H9 (cell line): ENCODE measurements around the gene CELF1. TPM values are rescaled to one million over a fixed set of nuclear protein-coding genes. Genes with fewer than 3 reads are reported as not detected.
A peak's percentile ranks its signal among the peaks of the same experiment; 100 is the strongest.

Experiments used
- DNase-seq: peaks from one replicate; pipeline ENCODE4 v3.0.0-alpha.2; 2017
- H2AFZ ChIP-seq: one replicate; pipeline ENCODE4 v1.6.1; 2013; ENCODE audit warnings: mild to moderate bottlenecking, low read length, control low read depth, moderate library complexity
- H2AK5ac ChIP-seq: 2 replicates; pipeline ENCODE4 v1.6.1; 2013; ENCODE audit warnings: low read length, control low read depth, mixed read lengths; ENCODE audit not compliant: insufficient read length
- H2BK120ac ChIP-seq: one replicate; pipeline ENCODE4 v1.6.1; 2013; ENCODE audit warnings: low read depth, mild to moderate bottlenecking, low read length, control low read depth, inconsistent platforms; ENCODE audit not compliant: poor library complexity, severe bottlenecking
- H2BK12ac ChIP-seq: 2 replicates; pipeline ENCODE4 v1.6.1; 2013; ENCODE audit warnings: low read length, control low read depth, mixed read lengths, low read depth; ENCODE audit not compliant: insufficient read length
- H2BK15ac ChIP-seq: 2 replicates; pipeline ENCODE4 v1.6.1; 2013; ENCODE audit warnings: low read depth, low read length, control low read depth
- H2BK20ac ChIP-seq: one replicate; pipeline ENCODE4 v1.6.1; 2013; ENCODE audit warnings: low read depth, mild to moderate bottlenecking, low read length, control low read depth, inconsistent platforms; ENCODE audit not compliant: poor library complexity, severe bottlenecking
- H2BK5ac ChIP-seq: 2 replicates; pipeline ENCODE4 v1.6.1; 2013; ENCODE audit warnings: low read length, control low read depth, mixed read lengths; ENCODE audit not compliant: insufficient read length
- H3K14ac ChIP-seq: 2 replicates; pipeline ENCODE4 v1.6.1; 2013; ENCODE audit warnings: low read length, control low read depth; ENCODE audit not compliant: insufficient read depth
- H3K18ac ChIP-seq: 2 replicates; pipeline ENCODE4 v1.6.1; 2013; ENCODE audit warnings: low read depth, mild to moderate bottlenecking, mixed read lengths, low read length, control low read depth; ENCODE audit not compliant: insufficient read length
- H3K23ac ChIP-seq: 2 replicates; pipeline ENCODE4 v1.6.1; 2013; ENCODE audit warnings: low read length, control low read depth, mixed read lengths, low read depth; ENCODE audit not compliant: insufficient read length
- H3K23me2 ChIP-seq: 2 replicates; pipeline ENCODE4 v1.6.1; 2013; ENCODE audit warnings: low read depth, mild to moderate bottlenecking, mixed read lengths, low read length, control low read depth; ENCODE audit not compliant: insufficient read length, poor library complexity, severe bottlenecking
- H3K27ac ChIP-seq: 2 replicates; pipeline ENCODE4 v1.5.1; 2013; ENCODE audit warnings: low read length, control low read depth, mixed read lengths, low read depth; ENCODE audit not compliant: insufficient read length
- H3K27me3 ChIP-seq: 2 replicates; pipeline ENCODE4 v1.6.1; 2013; ENCODE audit warnings: low read length, control low read depth, inconsistent platforms; ENCODE audit not compliant: insufficient read depth
- H3K4ac ChIP-seq: 2 replicates; pipeline ENCODE4 v1.6.1; 2013; ENCODE audit warnings: low read depth, mild to moderate bottlenecking, control low read depth, inconsistent platforms, low read length, moderate library complexity
- H3K4me1 ChIP-seq: 2 replicates; pipeline ENCODE4 v1.6.1; 2013; ENCODE audit warnings: low read length, control low read depth, inconsistent platforms; ENCODE audit not compliant: insufficient read depth
- H3K4me2 ChIP-seq: 2 replicates; pipeline ENCODE4 v1.6.1; 2013; ENCODE audit warnings: low read length, control low read depth, mixed read lengths; ENCODE audit not compliant: insufficient read length, insufficient read depth
- H3K56ac ChIP-seq: 2 replicates; pipeline ENCODE4 v1.6.1; 2013; ENCODE audit warnings: low read depth, mild to moderate bottlenecking, mixed read lengths, low read length, control low read depth; ENCODE audit not compliant: insufficient read length
- H3K79me1 ChIP-seq: 2 replicates; pipeline ENCODE4 v1.6.1; 2013; ENCODE audit warnings: low read depth, mild to moderate bottlenecking, moderate library complexity, low read length, control low read depth, inconsistent platforms; ENCODE audit not compliant: insufficient read depth, poor library complexity, severe bottlenecking
- H3K79me2 ChIP-seq: 2 replicates; pipeline ENCODE4 v1.6.1; 2013; ENCODE audit warnings: low read length, control low read depth, inconsistent platforms; ENCODE audit not compliant: insufficient read depth
- H3K9ac ChIP-seq: 2 replicates; pipeline ENCODE4 v1.6.1; 2013; ENCODE audit warnings: low read length, control low read depth, mixed read lengths; ENCODE audit not compliant: insufficient read length; ENCODE audit errors: extremely low read depth
- H3K9me3 ChIP-seq: one replicate; pipeline ENCODE4 v1.6.1; 2013; ENCODE audit warnings: low read depth, low read length, inconsistent platforms; ENCODE audit not compliant: control insufficient read depth
- H3T11ph ChIP-seq: one replicate; pipeline ENCODE4 v1.6.1; 2013; ENCODE audit warnings: mild to moderate bottlenecking, low read length, control low read depth, inconsistent platforms
- H4K20me1 ChIP-seq: one replicate; pipeline ENCODE4 v1.6.1; 2013; ENCODE audit not compliant: control insufficient read depth, insufficient read length, insufficient read depth
- H4K5ac ChIP-seq: 2 replicates; pipeline ENCODE4 v1.6.1; 2013; ENCODE audit warnings: low read depth, mild to moderate bottlenecking, mixed read lengths, low read length, control low read depth; ENCODE audit not compliant: insufficient read length
- H4K8ac ChIP-seq: replicated peaks from 2 replicates; pipeline ENCODE4 v1.6.1; 2013; ENCODE audit warnings: low read length, control low read depth, mixed read lengths, low read depth; ENCODE audit not compliant: insufficient read length
- H4K91ac ChIP-seq: 2 replicates; pipeline ENCODE4 v1.6.1; 2013; ENCODE audit warnings: low read depth, mild to moderate bottlenecking, moderate library complexity, mixed read lengths, low read length, control low read depth; ENCODE audit not compliant: insufficient read length
- H3K27ac Mint-ChIP-seq, 3 experiments: 2 replicates in 2 of 3; 3 replicates in 1 of 3; pipeline ENCODE4 v1.8.0; 2020 to 2021; ENCODE audit warnings: mixed read lengths in 3 of 3, mild to moderate bottlenecking in 1 of 3, moderate library complexity in 1 of 3
- H3K27me3 Mint-ChIP-seq: 2 replicates; pipeline ENCODE4 v1.8.0; 2021; ENCODE audit warnings: low read depth, mild to moderate bottlenecking, moderate library complexity, mixed read lengths
- H3K36me3 Mint-ChIP-seq, 3 experiments: 2 replicates in 2 of 3; 3 replicates in 1 of 3; pipeline ENCODE4 v1.8.0; 2020 to 2021; ENCODE audit warnings: low read depth in 3 of 3, mixed read lengths in 3 of 3; ENCODE audit not compliant: insufficient read depth in 1 of 3
- H3K4me1 Mint-ChIP-seq, 2 experiments: 2 replicates each; pipeline ENCODE4 v1.8.0; 2020; ENCODE audit warnings: mixed read lengths in 2 of 2
- H3K4me3 Mint-ChIP-seq, 2 experiments: 2 replicates in 1 of 2; 3 replicates in 1 of 2; pipeline ENCODE4 v1.8.0; 2020 to 2021; ENCODE audit warnings: mild to moderate bottlenecking in 2 of 2, mixed read lengths in 2 of 2, moderate library complexity in 1 of 2
- H3K9me3 Mint-ChIP-seq, 2 experiments: 2 replicates in 1 of 2; 3 replicates in 1 of 2; pipeline ENCODE4 v1.8.0; 2020; ENCODE audit warnings: mild to moderate bottlenecking in 2 of 2, mixed read lengths in 2 of 2, moderate library complexity in 1 of 2
- CTCF ChIP-seq: fragments of 200-600 bp; sonication (generic); conservative IDR thresholded peaks from 3 replicates; pipeline ENCODE4 v1.8.0; 2021; ENCODE audit warnings: antibody characterized with exemption, mild to moderate bottlenecking
- WGBS: extraction: QIAGEN DNeasy Blood & Tissue Kit; methylation state at CpG from one replicate; pipeline ENCODE4 v1.1.7; 2013; ENCODE audit warnings: missing lambda C conversion rate, low lambda C conversion rate, mixed read lengths; ENCODE audit not compliant: insufficient read length; ENCODE audit errors: extremely low coverage; 5-methylcytosine and 5-hydroxymethylcytosine counted together
- total RNA-seq: library from RNA; stranded (reverse); gene quantifications from 2 replicates; pipeline ENCODE4 v1.2.1, GENCODE V29; 2021

CELF1 gene
- total RNA-seq, 1 experiment from 2014 or later, result 211 TPM

GRCh38 chr11:47478651-47479329, 74.1 kb downstream of the CELF1 start:
- H3K36me3 Mint-ChIP-seq, result peaks cover 54 to 97% (median 83%) of the 10 kb centered on the region in 3 experiments
- Histone ChIP-seq H2BK5ac (no peak overlapping the region), H2BK120ac (no peak overlapping the region), H3K4me2 (no peak overlapping the region), H3K23ac (no peak overlapping the region), H3K9ac (no peak overlapping the region), H3K56ac (no peak overlapping the region), H3K18ac (no peak overlapping the region), H2BK12ac (no peak overlapping the region), H3K79me2 (0 out of 2 replicates have a peak, but pooled peaks cover 3% of the 10 kb centered on the region), H4K20me1 (no peaks in the 10 kb centered on the region), H2BK20ac (no peak overlapping the region), H3K27ac (no peak overlapping the region), H2AFZ (no peak overlapping the region), H3K79me1 (peaks cover 3% of the 10 kb centered on the region), H3T11ph (no peak overlapping the region), H2AK5ac (no peak overlapping the region), H3K4me1 (no peaks in the 10 kb centered on the region), H2BK15ac (no peak overlapping the region), H3K14ac (no peak overlapping the region), H4K91ac (no peak overlapping the region), H3K27me3 (no peaks in the 10 kb centered on the region), H4K8ac (no peak overlapping the region), H4K5ac (no peak overlapping the region), H3K9me3 (no peaks in the 10 kb centered on the region), H3K23me2 (no peaks in the 10 kb centered on the region), H3K4ac (no peak overlapping the region)
- no peak for TF ChIP-seq CTCF
- H3K27ac Mint-ChIP-seq, result peak overlapping the region in 2 of 3 experiments; percentile 25 to 29; a peak in 2 of 7 replicates
- H3K4me1 Mint-ChIP-seq, result no peaks in the 10 kb centered on the region
- no peaks in the 10 kb centered on the region for H3K27me3 Mint-ChIP-seq
- H3K9me3 Mint-ChIP-seq, result no peaks in the 10 kb centered on the region
- H3K4me3 Mint-ChIP-seq, result no peak overlapping the region
- WGBS, result no CpG with 5 or more reads among the region's 5 CpGs
- DNase-seq, result no peak
